Vagina (tissue), 2 donors: ENCODE measurements around the gene RDH11.

Experiments used
- CTCF ChIP-seq, 3 experiments: fragments of 450-650 bp in 2 of 3; fragments of 200-600 bp in 1 of 3; sonication (generic) in 1 of 3; IDR thresholded peaks; one replicate each; pipeline ENCODE4 v1.5.1; 2017 to 2019; ENCODE audit warnings: antibody characterized with exemption in 3 of 3, mild to moderate bottlenecking in 2 of 3, moderate library complexity in 2 of 3
- POLR2A ChIP-seq, 2 donors: fragments of 450-650 bp; IDR thresholded peaks; one replicate each; pipeline ENCODE4 v1.6.1; 2017; ENCODE audit warnings: antibody characterized with exemption in 2 of 2, mild to moderate bottlenecking in 2 of 2, moderate library complexity in 2 of 2
- POLR2AphosphoS5 ChIP-seq, 2 donors: sonication (generic); formaldehyde crosslinking; IDR thresholded peaks; one replicate each; pipeline ENCODE4 v1.9.0; 2017; ENCODE audit warnings: antibody characterized with exemption in 2 of 2, mild to moderate bottlenecking in 2 of 2, low read depth in 1 of 2; ENCODE audit not compliant: insufficient read depth in 1 of 2

- TF ChIP-seq POLR2A (IDR thresholded peaks at IDR 0.05) (no peak), CTCF (IDR thresholded peaks at IDR 0.05) (no peak), POLR2AphosphoS5 (IDR thresholded peaks at IDR 0.05; ENCODE audit: insufficient read depth in 1 of 2, low read depth in 1 of 2) (no peak)
These were observed 20.4 kb downstream of the RDH11 start for GRCh38 chr14:67675219-67675582.
